Mesenchymal stem cell (in vitro differentiated cells and primary cell): ENCODE results near the gene NAT9.

Experiments used
- DNase-seq: peaks from one replicate; pipeline ENCODE4 v3.0.0-alpha.2; 2013
- H2AFZ ChIP-seq: one replicate; pipeline ENCODE4 v1.6.1; 2013; ENCODE audit warnings: low read depth, mild to moderate bottlenecking, control low read depth, inconsistent platforms, low read length, moderate library complexity
- H2AK5ac ChIP-seq: 2 replicates; pipeline ENCODE4 v1.6.1; 2013; ENCODE audit warnings: low read length, moderate library complexity, mild to moderate bottlenecking, inconsistent platforms; ENCODE audit not compliant: severe bottlenecking
- H2BK120ac ChIP-seq: one replicate; pipeline ENCODE4 v1.6.1; 2013; ENCODE audit warnings: low read depth, mild to moderate bottlenecking, inconsistent platforms, low read length, moderate library complexity
- H2BK12ac ChIP-seq, 2 experiments: one replicate each; pipeline ENCODE4 v1.6.1; 2013; ENCODE audit warnings: inconsistent platforms in 2 of 2, low read length in 2 of 2, mild to moderate bottlenecking in 2 of 2, moderate library complexity in 2 of 2, control low read depth in 1 of 2
- H2BK15ac ChIP-seq: one replicate; pipeline ENCODE4 v1.6.1; 2013; ENCODE audit warnings: mild to moderate bottlenecking, low read depth, inconsistent platforms; ENCODE audit not compliant: poor library complexity, severe bottlenecking
- H2BK5ac ChIP-seq: 2 replicates; pipeline ENCODE4 v1.6.1; 2013; ENCODE audit warnings: low read depth, mild to moderate bottlenecking, low read length, control low read depth, inconsistent platforms; ENCODE audit not compliant: poor library complexity, severe bottlenecking
- H3K14ac ChIP-seq, 2 experiments: one replicate each; pipeline ENCODE4 v1.6.1; 2013; ENCODE audit warnings: inconsistent platforms in 2 of 2, low read length in 2 of 2, control low read depth in 1 of 2, mild to moderate bottlenecking in 1 of 2, moderate library complexity in 1 of 2
- H3K18ac ChIP-seq, 2 experiments: one replicate each; pipeline ENCODE4 v1.6.1; 2013; ENCODE audit warnings: inconsistent platforms in 2 of 2, low read length in 2 of 2, control low read depth in 1 of 2, low read depth in 1 of 2, mild to moderate bottlenecking in 1 of 2
- H3K23ac ChIP-seq, 2 experiments: one replicate each; pipeline ENCODE4 v1.6.1; 2013; ENCODE audit warnings: inconsistent platforms in 2 of 2, low read length in 2 of 2, mild to moderate bottlenecking in 2 of 2, moderate library complexity in 2 of 2, control low read depth in 1 of 2
- H3K27ac ChIP-seq: 2 replicates; pipeline ENCODE4 v1.5.1; 2013; ENCODE audit warnings: mild to moderate bottlenecking, moderate library complexity, low read length, control low read depth, inconsistent platforms; ENCODE audit not compliant: poor library complexity, severe bottlenecking
- H3K27me3 ChIP-seq, 2 experiments: 2 replicates each; pipeline versions ENCODE4 v1.6.1 to v1.7.0; 2013; ENCODE audit warnings: low read length in 2 of 2, mild to moderate bottlenecking in 2 of 2, moderate library complexity in 2 of 2, control low read depth in 1 of 2, inconsistent platforms in 1 of 2; ENCODE audit not compliant: control insufficient read depth in 1 of 2, insufficient read depth in 1 of 2
- H3K36me3 ChIP-seq, 2 experiments: 2 replicates each; pipeline versions ENCODE4 v1.6.1 to v1.7.0; 2013; ENCODE audit warnings: low read length in 2 of 2, control low read depth in 1 of 2, inconsistent platforms in 1 of 2, low read depth in 1 of 2, mild to moderate bottlenecking in 1 of 2; ENCODE audit not compliant: insufficient read depth in 2 of 2, control insufficient read depth in 1 of 2
- H3K4ac ChIP-seq, 2 experiments: one replicate each; pipeline ENCODE4 v1.6.1; 2013; ENCODE audit warnings: inconsistent platforms in 2 of 2, low read length in 2 of 2, mild to moderate bottlenecking in 2 of 2, moderate library complexity in 2 of 2, control low read depth in 1 of 2, low read depth in 1 of 2
- H3K4me1 ChIP-seq: 2 replicates; pipeline ENCODE4 v1.6.1; 2013; ENCODE audit warnings: low read depth, low read length, control low read depth; ENCODE audit not compliant: control insufficient read depth, insufficient read depth
- H3K4me2 ChIP-seq: 2 replicates; pipeline ENCODE4 v1.6.1; 2013; ENCODE audit warnings: low read length, mild to moderate bottlenecking, inconsistent platforms; ENCODE audit not compliant: poor library complexity, severe bottlenecking
- H3K4me3 ChIP-seq, 2 experiments: 2 replicates each; pipeline versions ENCODE4 v1.5.1 to v1.7.0; 2013; ENCODE audit warnings: low read length in 2 of 2, mild to moderate bottlenecking in 2 of 2, control low read depth in 1 of 2, low read depth in 1 of 2; ENCODE audit not compliant: insufficient read depth in 1 of 2
- H3K79me1 ChIP-seq: replicated peaks from 2 replicates; pipeline ENCODE4 v1.6.1; 2013; ENCODE audit warnings: mild to moderate bottlenecking, control low read depth, low read length, inconsistent platforms; ENCODE audit not compliant: poor library complexity, severe bottlenecking
- H3K9ac ChIP-seq: 2 replicates; pipeline ENCODE4 v1.7.0; 2013; ENCODE audit warnings: mild to moderate bottlenecking, low read length, moderate library complexity
- H3K9me3 ChIP-seq: 2 replicates; pipeline ENCODE4 v1.7.0; 2013; ENCODE audit warnings: mild to moderate bottlenecking, low read length; ENCODE audit not compliant: control insufficient read depth
- H4K8ac ChIP-seq: one replicate; pipeline ENCODE4 v1.6.1; 2013; ENCODE audit warnings: inconsistent platforms, mild to moderate bottlenecking, low read length, moderate library complexity
- H4K91ac ChIP-seq: one replicate; pipeline ENCODE4 v1.6.1; 2013; ENCODE audit warnings: mild to moderate bottlenecking, low read length, inconsistent platforms
- WGBS: methylation state at CpG from one replicate; pipeline ENCODE4 v1.1.7; 2013; ENCODE audit warnings: mixed read lengths; 5-methylcytosine and 5-hydroxymethylcytosine counted together

NAT9 gene

DNA sequence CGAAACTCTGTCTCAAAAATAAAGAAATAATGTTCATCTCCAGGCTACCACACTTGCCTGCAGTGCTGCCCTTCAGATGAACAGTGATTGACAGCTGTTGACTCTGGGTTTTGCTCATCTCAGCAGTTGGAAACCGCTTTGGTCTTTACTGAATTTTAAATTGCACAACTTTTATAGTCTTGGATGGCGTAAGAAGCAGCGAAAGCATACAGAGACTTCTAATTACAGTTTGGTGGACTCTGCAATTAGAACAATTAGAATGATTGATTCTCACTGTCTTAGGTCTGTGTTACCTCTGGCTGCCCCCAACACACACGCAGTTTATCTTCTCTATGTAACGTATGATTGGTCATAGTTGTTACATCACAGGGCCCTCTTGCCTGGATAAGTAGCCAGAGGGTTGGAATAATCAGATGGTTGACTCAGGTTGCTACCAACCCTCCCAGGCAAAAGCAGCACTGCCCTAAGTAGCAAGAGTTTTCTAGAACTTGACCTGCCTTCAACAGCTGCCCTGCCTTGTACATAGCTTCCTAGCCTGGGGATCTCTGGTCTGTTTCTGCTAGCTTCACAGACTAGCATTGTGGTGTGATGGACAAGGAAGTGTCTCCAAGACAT is 1.9 kb upstream of the NAT9 start:
- DNase-seq: peak; percentile 21
- H4K91ac ChIP-seq: no peak overlapping the region
- no peak overlapping the region for H2BK12ac ChIP-seq
- H2AFZ ChIP-seq: no peak overlapping the region
- peaks cover 41% of the 10 kb centered on the region for H3K79me1 ChIP-seq
- no peak overlapping the region for H3K18ac ChIP-seq
- H3K9me3 ChIP-seq: no peaks in the 10 kb centered on the region
- no peak overlapping the region for H3K14ac ChIP-seq
- H3K27ac ChIP-seq: no peak overlapping the region
- no peak overlapping the region for H3K23ac ChIP-seq
- no peak overlapping the region for H2BK15ac ChIP-seq
- no peak overlapping the region for H3K4ac ChIP-seq
- H3K9ac ChIP-seq: no peak overlapping the region
- H3K4me3 ChIP-seq: no peak overlapping the region
- no peak overlapping the region for H2BK120ac ChIP-seq
- H3K36me3 ChIP-seq: peaks cover 26 to 48% of the 10 kb centered on the region in 2 experiments
- WGBS: 98% methylated on average over 5 of the region's 6 CpGs
- H3K4me1 ChIP-seq: peaks cover 18% of the 10 kb centered on the region
- no peak overlapping the region for H4K8ac ChIP-seq
- H2AK5ac ChIP-seq: no peak overlapping the region
- H3K4me2 ChIP-seq: no peak overlapping the region
- H3K27me3 ChIP-seq: no peaks in the 10 kb centered on the region
- no peak overlapping the region for H2BK5ac ChIP-seq

DNA sequence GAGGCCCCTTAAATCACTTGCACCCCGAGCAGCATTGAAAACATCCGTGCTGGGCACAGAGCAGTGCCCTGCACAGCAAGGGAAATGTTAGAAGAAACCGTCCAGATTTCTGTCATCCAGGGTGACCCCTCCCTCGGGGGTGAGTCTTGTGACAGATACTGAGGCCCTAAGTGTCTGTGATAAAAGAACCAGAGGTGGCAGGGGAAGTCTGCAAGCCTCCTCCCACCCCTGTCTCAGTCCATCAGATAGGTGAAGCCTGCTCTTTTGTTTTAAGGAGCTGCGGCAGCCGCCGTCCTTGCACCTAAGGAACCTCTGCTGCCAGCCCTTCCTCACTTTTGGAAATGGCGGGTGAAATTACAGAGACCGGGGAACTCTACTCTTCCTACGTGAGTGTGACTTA is 845 bp upstream of the NAT9 start:
- DNase-seq: no peak
- 50% methylated on average over 10 of the region's 10 CpGs for WGBS
- Histone ChIP-seq H4K8ac (no peak overlapping the region), H3K14ac (no peak overlapping the region), H2BK5ac (no peak overlapping the region), H3K36me3 (peaks cover 33 to 52% of the 10 kb centered on the region in 2 experiments), H3K9me3 (no peaks in the 10 kb centered on the region), H3K4me3 (peak overlapping the region; percentile 68 to 93), H3K79me1 (peaks cover 41% of the 10 kb centered on the region), H3K27me3 (no peaks in the 10 kb centered on the region), H3K23ac (no peak overlapping the region), H4K91ac (no peak overlapping the region), H2BK120ac (no peak overlapping the region), H2BK15ac (peak overlapping the region; percentile 9), H3K18ac (peak overlapping the region in 1 of 2 experiments; percentile 25), H3K27ac (no peak overlapping the region), H3K4ac (peak overlapping the region in 1 of 2 experiments; percentile 67), H2BK12ac (peak overlapping the region in 1 of 2 experiments; percentile 22), H3K4me2 (peak overlapping the region; percentile 88), H2AFZ (no peak overlapping the region), H2AK5ac (no peak overlapping the region), H3K4me1 (peaks cover 23% of the 10 kb centered on the region), H3K9ac (peak overlapping the region; percentile 88)

DNA sequence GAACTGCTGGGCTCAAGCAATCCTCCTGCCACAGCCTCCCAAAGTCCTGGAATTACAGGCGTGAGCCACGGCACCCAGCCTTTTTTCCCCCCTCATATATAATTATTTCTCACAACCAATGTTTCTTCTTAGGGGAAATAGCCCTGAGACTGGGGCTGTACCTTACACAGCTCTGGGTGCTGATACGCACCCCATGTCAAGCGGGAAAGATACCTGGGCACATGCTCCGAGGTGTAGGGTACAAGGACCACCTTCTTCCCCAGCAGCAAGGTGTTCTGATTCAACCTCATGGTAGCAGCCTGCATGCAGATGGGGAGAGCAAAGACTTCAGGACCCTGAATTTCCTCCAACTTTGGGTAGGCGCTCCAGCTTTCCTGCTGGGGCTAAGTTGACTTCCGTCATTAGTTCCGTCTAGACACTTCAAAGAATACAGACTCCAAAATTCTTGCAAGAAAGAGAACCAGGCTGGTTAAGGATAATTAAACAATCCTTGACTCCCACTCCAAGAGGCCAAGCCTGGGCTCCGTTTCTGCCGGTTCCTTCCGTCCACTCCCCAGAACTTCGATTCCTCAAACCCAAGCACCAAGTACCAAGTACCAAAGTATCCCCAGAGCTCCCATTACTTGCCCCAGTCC is 619 bp downstream of the NAT9 start:
- Histone ChIP-seq H3K9ac (peak overlapping the region; percentile 88), H3K27me3 (no peaks in the 10 kb centered on the region), H3K27ac (peak overlapping the region; percentile 76), H3K18ac (peak overlapping the region; percentile 78 to 79), H3K14ac (peak overlapping the region; percentile 9 to 89), H3K4me3 (peak overlapping the region; percentile 83 to 93), H3K4ac (peak overlapping the region in 1 of 2 experiments; percentile 49), H3K36me3 (peaks cover 42 to 56% of the 10 kb centered on the region in 2 experiments), H3K79me1 (peaks cover 40% of the 10 kb centered on the region), H3K4me2 (peak overlapping the region; percentile 62), H2BK12ac (peak overlapping the region in 1 of 2 experiments; percentile 69), H2BK15ac (no peak overlapping the region), H3K4me1 (peaks cover 23% of the 10 kb centered on the region), H4K8ac (no peak overlapping the region), H4K91ac (no peak overlapping the region), H3K9me3 (no peaks in the 10 kb centered on the region), H2BK120ac (no peak overlapping the region), H2AFZ (no peak overlapping the region), H3K23ac (peak overlapping the region in 1 of 2 experiments; percentile 64), H2AK5ac (peak overlapping the region; percentile 33), H2BK5ac (peak overlapping the region; percentile 37)
- WGBS: 47% methylated on average over 12 of the region's 12 CpGs
- no peak for DNase-seq

DNA sequence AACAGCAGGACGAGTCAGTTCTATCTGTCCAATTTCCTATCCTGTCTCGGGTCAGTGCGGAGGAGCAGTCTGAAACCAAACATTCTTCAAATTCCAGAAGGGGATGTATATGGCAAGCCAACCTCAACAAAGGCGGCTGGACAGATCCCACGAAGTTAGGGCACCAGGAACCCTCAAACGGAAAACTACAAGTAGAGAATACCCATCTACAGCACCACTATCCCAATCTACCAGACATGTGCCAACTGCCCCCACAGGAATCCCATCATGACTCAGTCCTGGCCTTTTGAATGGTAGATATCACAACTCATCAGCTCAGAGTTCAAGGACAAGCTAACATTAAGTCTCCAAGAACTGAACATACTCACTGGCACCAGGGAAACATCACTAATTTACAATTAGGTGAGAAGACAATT is 2.3 kb downstream of the NAT9 start:
- peaks cover 37% of the 10 kb centered on the region for H3K79me1 ChIP-seq
- DNase-seq: peak; percentile 68
- peaks cover 27% of the 10 kb centered on the region for H3K4me1 ChIP-seq
- no peak overlapping the region for H3K18ac ChIP-seq
- H3K27ac ChIP-seq: peak overlapping the region; percentile 82
- H2AFZ ChIP-seq: no peak overlapping the region
- H2BK5ac ChIP-seq: peak overlapping the region; percentile 36
- H4K91ac ChIP-seq: no peak overlapping the region
- H3K4ac ChIP-seq: no peak overlapping the region
- H3K4me3 ChIP-seq: no peak overlapping the region
- no peak overlapping the region for H2BK12ac ChIP-seq
- peak overlapping the region in 1 of 2 experiments; percentile 51 for H3K23ac ChIP-seq
- H3K27me3 ChIP-seq: no peaks in the 10 kb centered on the region
- no peak overlapping the region for H2BK120ac ChIP-seq
- H4K8ac ChIP-seq: no peak overlapping the region
- no peak overlapping the region for H3K14ac ChIP-seq
- H3K4me2 ChIP-seq: peak overlapping the region; percentile 25
- no peaks in the 10 kb centered on the region for H3K9me3 ChIP-seq
- peaks cover 49 to 53% of the 10 kb centered on the region in 2 experiments for H3K36me3 ChIP-seq
- H2AK5ac ChIP-seq: no peak overlapping the region
- WGBS: 14% methylated on average over 6 of the region's 6 CpGs
- H3K9ac ChIP-seq: peak overlapping the region; percentile 39
- H2BK15ac ChIP-seq: no peak overlapping the region
